Measurements from ENCODE around the gene FAM237A.

FAM237A gene

DNA sequence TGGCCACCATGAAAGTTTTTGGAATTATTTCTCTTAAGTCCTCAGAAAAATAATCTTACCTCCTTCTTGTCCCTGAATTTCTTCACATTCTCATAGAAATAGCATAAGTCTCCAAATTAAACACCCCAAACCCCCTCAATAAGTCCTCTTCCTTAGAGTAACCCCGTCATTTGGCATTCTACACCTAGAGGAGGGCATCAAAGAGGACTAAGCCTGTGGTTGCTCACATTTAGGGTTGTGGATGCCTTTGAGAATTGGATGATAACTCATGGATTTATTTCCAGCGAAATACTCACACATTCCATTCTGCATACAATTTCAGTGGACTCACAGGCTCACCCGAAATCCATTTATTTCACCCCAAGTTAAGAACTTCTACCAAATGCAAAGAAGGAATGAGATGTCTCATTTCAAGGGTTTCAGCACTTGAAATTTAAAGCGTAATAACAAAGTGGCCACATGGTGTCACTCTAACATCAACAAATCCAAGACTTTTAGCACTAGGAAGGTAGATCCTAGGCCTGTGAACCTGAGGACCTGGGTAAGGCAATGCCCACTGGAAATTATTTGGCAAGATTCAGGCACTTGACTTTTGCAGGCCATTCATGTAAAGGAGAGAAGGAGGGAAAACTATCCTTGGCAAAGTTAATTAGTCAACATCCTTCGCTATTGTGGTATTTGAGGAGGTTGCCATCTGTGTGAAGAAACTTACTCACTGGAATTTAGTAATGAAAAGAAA is 51.3 kb downstream of the FAM237A start:
- TF ChIP-seq MYC (IDR thresholded peaks at IDR 0.05; ENCODE audit: low read depth, low read length) (no peak), POLR2A (IDR thresholded peaks at IDR 0.05; ENCODE audit: extremely low read depth, insufficient read length) (no peak)
- TF ChIP-seq, protein P1, sequence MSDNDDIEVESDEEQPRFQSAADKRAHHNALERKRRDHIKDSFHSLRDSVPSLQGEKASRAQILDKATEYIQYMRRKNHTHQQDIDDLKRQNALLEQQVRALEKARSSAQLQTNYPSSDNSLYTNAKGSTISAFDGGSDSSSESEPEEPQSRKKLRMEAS (IDR thresholded peaks at IDR 0.05; ENCODE audit: low read depth, low read length) = no peak
- TF ChIP-seq, protein P2, sequence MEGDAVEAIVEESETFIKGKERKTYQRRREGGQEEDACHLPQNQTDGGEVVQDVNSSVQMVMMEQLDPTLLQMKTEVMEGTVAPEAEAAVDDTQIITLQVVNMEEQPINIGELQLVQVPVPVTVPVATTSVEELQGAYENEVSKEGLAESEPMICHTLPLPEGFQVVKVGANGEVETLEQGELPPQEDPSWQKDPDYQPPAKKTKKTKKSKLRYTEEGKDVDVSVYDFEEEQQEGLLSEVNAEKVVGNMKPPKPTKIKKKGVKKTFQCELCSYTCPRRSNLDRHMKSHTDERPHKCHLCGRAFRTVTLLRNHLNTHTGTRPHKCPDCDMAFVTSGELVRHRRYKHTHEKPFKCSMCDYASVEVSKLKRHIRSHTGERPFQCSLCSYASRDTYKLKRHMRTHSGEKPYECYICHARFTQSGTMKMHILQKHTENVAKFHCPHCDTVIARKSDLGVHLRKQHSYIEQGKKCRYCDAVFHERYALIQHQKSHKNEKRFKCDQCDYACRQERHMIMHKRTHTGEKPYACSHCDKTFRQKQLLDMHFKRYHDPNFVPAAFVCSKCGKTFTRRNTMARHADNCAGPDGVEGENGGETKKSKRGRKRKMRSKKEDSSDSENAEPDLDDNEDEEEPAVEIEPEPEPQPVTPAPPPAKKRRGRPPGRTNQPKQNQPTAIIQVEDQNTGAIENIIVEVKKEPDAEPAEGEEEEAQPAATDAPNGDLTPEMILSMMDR (IDR thresholded peaks at IDR 0.05; ENCODE audit: low read depth, low read length) = peak; percentile 48
- no peak overlapping the region for H3K4me3 ChIP-seq (ENCODE audit: low read depth, low read length)

DNA sequence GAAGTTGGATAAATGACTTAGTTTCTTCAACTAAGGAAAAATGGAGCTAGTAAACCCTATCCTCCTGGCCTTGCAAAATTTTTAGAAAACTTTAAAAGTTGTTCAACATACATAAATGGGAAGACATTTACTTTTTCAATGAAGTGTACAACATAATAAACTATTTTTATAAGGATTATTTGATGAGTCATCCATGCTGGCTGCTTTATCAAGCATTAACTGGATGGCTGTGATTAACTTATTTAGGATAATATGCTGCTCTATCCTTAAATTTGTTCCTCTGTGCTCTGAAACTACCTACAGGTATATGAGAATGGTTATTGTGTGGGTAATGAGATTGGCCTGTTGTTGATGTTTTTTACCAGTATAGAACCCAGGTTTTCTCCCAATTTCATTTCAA is 54.6 kb downstream of the FAM237A start:
- H3K4me3 ChIP-seq (ENCODE audit: low read depth, low read length) = no peak overlapping the region
- TF ChIP-seq MYC (IDR thresholded peaks at IDR 0.05; ENCODE audit: low read depth, low read length) = no peak
- TF ChIP-seq, protein P1 (IDR thresholded peaks at IDR 0.05; ENCODE audit: low read depth, low read length) = no peak
- TF ChIP-seq, protein P2 (IDR thresholded peaks at IDR 0.05; ENCODE audit: low read depth, low read length) = no peak
- TF ChIP-seq POLR2A (IDR thresholded peaks at IDR 0.05; ENCODE audit: extremely low read depth, insufficient read length) = no peak
- DNase-seq (ENCODE audit: low read depth) = no peak

More for the DNA sequence above, 51.3 kb downstream of the FAM237A start:
- peak; percentile 75 for DNase-seq (ENCODE audit: low read depth)

DNA sequence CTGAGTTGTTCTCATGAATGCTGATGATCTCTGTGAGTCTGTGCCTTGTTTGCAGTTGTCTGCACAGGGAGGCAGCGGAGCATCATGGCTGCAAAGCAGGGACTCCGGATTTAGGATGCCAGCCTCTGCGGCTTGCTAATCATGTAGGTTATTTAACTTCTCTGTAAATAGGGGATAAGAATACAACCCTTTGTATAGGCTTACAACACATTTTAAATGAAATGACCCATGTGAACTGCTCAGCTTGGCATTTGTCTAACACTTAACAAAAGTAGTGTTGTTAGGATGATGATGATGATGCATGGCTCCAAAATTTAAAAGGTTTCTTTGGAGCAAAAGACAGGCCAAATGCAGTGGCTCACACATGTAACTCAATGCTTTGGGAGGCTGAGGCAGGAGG is 56.5 kb downstream of the FAM237A start:
- TF ChIP-seq POLR2A (IDR thresholded peaks at IDR 0.05; ENCODE audit: extremely low read depth, insufficient read length) (no peak), MYC (IDR thresholded peaks at IDR 0.05; ENCODE audit: low read depth, low read length) (no peak)
- TF ChIP-seq, protein P1 (IDR thresholded peaks at IDR 0.05; ENCODE audit: low read depth, low read length) = no peak
- TF ChIP-seq, protein P2 (IDR thresholded peaks at IDR 0.05; ENCODE audit: low read depth, low read length) = no peak
- H3K4me3 ChIP-seq (ENCODE audit: low read depth, low read length) = no peak overlapping the region
- DNase-seq (ENCODE audit: low read depth) = no peak
